ENCODE data around the gene ZNF660. TPM values are rescaled to one million over a fixed set of nuclear protein-coding genes. Genes with fewer than 3 reads are reported as not detected.

The ZNF660 gene
- total and polyA plus RNA-seq, 3 experiments from 2014 or later, result 0.07 to 0.53 (median 0.35) TPM

GRCh38 chr3:44643024-44643423 is 58.3 kb downstream of the ZNF660 start:
- Mint-ChIP-seq H3K36me3 (peaks cover 30 to 78% (median 61%) of the 10 kb centered on the region in 3 donors), H3K4me3 (peak overlapping the region in 1 of 7 donors; percentile 38), H3K9me3 (peaks cover 52 to 94% (median 75%) of the 10 kb centered on the region in 5 donors), H3K27me3 (peaks cover 0 to 3% of the 10 kb centered on the region in 2 donors), H3K4me1 (peaks cover 13 to 24% (median 14%) of the 10 kb centered on the region in 3 donors), H3K27ac (no peak overlapping the region)
- Histone ChIP-seq H3K27ac (ENCODE audit: low read depth, low read length) (no peak overlapping the region), H3K4me1 (ENCODE audit: insufficient read depth, low read length) (peaks cover 2% of the 10 kb centered on the region), H3K36me3 (ENCODE audit: insufficient read depth, low read length) (peaks cover 45% of the 10 kb centered on the region), H3K27me3 (ENCODE audit: insufficient read depth, low read length, poor library complexity, severe bottlenecking) (no peaks in the 10 kb centered on the region), H3K4me3 (ENCODE audit: low read length) (peak overlapping the region; percentile 3), H3K9me3 (ENCODE audit: low read length) (peaks cover 41% of the 10 kb centered on the region)
- no peak for DNase-seq
- POLR2A ChIA-PET, result no interaction called here
- CTCF ChIA-PET, result no interaction called here

- Mint-ChIP-seq H3K9me3 (peaks cover 27 to 56% (median 37%) of the 10 kb centered on the region in 5 donors), H3K4me1 (peaks cover 22 to 30% (median 27%) of the 10 kb centered on the region in 3 donors), H3K36me3 (peaks cover 8 to 48% (median 36%) of the 10 kb centered on the region in 3 donors), H3K27me3 (no peaks in the 10 kb centered on the region), H3K27ac (peak overlapping the region in 5 of 8 donors; percentile 2 to 85 (median 82)), H3K4me3 (peak overlapping the region; percentile 80 to 94 (median 85))
- Histone ChIP-seq H3K36me3 (ENCODE audit: insufficient read depth, low read length) (peaks cover 8% of the 10 kb centered on the region), H3K27me3 (ENCODE audit: insufficient read depth, low read length, poor library complexity, severe bottlenecking) (no peaks in the 10 kb centered on the region), H3K27ac (ENCODE audit: low read depth, low read length) (no peak overlapping the region), H3K9me3 (ENCODE audit: low read length) (peaks cover 23% of the 10 kb centered on the region), H3K4me3 (ENCODE audit: low read length) (no peak overlapping the region), H3K4me1 (ENCODE audit: insufficient read depth, low read length) (peaks cover 7% of the 10 kb centered on the region)
- POLR2A ChIA-PET, result interaction anchor here (0.5 kb wide), 1 partner anchor 294 kb away, joined by 5 read pairs; no protein-coding TSS in a partner anchor
- CTCF ChIA-PET, result no interaction called here
- no peak for DNase-seq
Observed at GRCh38 chr3:44647771-44648170, 63.0 kb downstream of the ZNF660 start.

- Histone ChIP-seq H3K36me3 (ENCODE audit: insufficient read depth, low read length) (no peaks in the 10 kb centered on the region), H3K4me1 (ENCODE audit: insufficient read depth, low read length) (peaks cover 7% of the 10 kb centered on the region), H3K27ac (ENCODE audit: low read depth, low read length) (peak within 1 kb of the TSS; percentile 45), H3K4me3 (ENCODE audit: low read length) (peak within 1 kb of the TSS; percentile 44), H3K9me3 (ENCODE audit: low read length) (peaks cover 14% of the 10 kb centered on the region), H3K27me3 (ENCODE audit: insufficient read depth, low read length, poor library complexity, severe bottlenecking) (no peaks in the 10 kb centered on the region)
- CTCF ChIA-PET, result no interaction called here
- peaks cover 18 to 50% (median 32%) of the 10 kb centered on the region in 5 donors for H3K9me3 Mint-ChIP-seq
- peaks cover 11 to 46% (median 35%) of the 10 kb centered on the region in 3 donors for H3K36me3 Mint-ChIP-seq
- no peaks in the 10 kb centered on the region for H3K27me3 Mint-ChIP-seq
- peak in 1 of 5 donors; percentile 8 for DNase-seq
- POLR2A ChIA-PET, result interaction anchor here (0.5 kb wide), 1 partner anchor 293 kb away, joined by 5 read pairs; no protein-coding TSS in a partner anchor
- H3K4me3 Mint-ChIP-seq, result peak within 1 kb of the TSS; percentile 80 to 94 (median 85)
- H3K27ac Mint-ChIP-seq, result peak within 1 kb of the TSS in 7 of 8 donors; percentile 56 to 85 (median 82)
- H3K4me1 Mint-ChIP-seq, result peaks cover 22 to 30% (median 27%) of the 10 kb centered on the region in 3 donors
Observed at GRCh38 chr3:44648564-44649229, 63.9 kb downstream of the ZNF660 start, which contains the start of gene ZNF35. TSS of gene ZNF35 (plus strand) at chr3:44648732. CDS start at chr3:44651068, 2,336 bp downstream.

Other genes starting within 250 kb of the ZNF660 start
- gene TCAIM, start 246.2 kb upstream of the ZNF660 start, total RNA-seq, result 10 to 100 TPM; 12.8 to 13.6 TPM
- gene TCAIM, start 246.2 kb upstream of the ZNF660 start, polyA plus RNA-seq, result 14.4 TPM
- 10 to 100 TPM; 15.8 to 16.2 TPM for gene ZNF445, start 107.3 kb upstream of the ZNF660 start, total RNA-seq
- 3.2 TPM for gene ZNF445, start 107.3 kb upstream of the ZNF660 start, polyA plus RNA-seq
- gene ZKSCAN7, start 29.8 kb upstream of the ZNF660 start, total RNA-seq, result 1 to 10 TPM; 3.7 to 4.7 TPM
- gene ZKSCAN7, start 29.8 kb upstream of the ZNF660 start, polyA plus RNA-seq, result 3.8 TPM
- 10 to 100 TPM; 13.8 to 14.2 TPM for gene ZNF197, start 40.1 kb downstream of the ZNF660 start, total RNA-seq
- 5.7 TPM for gene ZNF197, start 40.1 kb downstream of the ZNF660 start, polyA plus RNA-seq
- gene ZNF35, start 63.8 kb downstream of the ZNF660 start, total RNA-seq, result 1 to 10 TPM; 8.2 to 9.0 TPM
- gene ZNF35, start 63.8 kb downstream of the ZNF660 start, polyA plus RNA-seq, result 2.4 TPM
- gene ZNF502, start 127.7 kb downstream of the ZNF660 start, total RNA-seq, result 1 to 10 TPM; 1.6 to 1.7 TPM
- 4.1 TPM for gene ZNF502, start 127.7 kb downstream of the ZNF660 start, polyA plus RNA-seq
- gene ZNF501, start 144.7 kb downstream of the ZNF660 start, total RNA-seq, result 1 to 10 TPM; 4.9 to 6.0 TPM
- gene ZNF501, start 144.7 kb downstream of the ZNF660 start, polyA plus RNA-seq, result 2.9 TPM
- 10 to 100 TPM; 38.9 to 41.7 TPM for gene KIAA1143, start 176.7 kb downstream of the ZNF660 start, total RNA-seq
- 24.5 TPM for gene KIAA1143, start 176.7 kb downstream of the ZNF660 start, polyA plus RNA-seq
- gene KIF15, start 176.8 kb downstream of the ZNF660 start, total RNA-seq, result 10 to 100 TPM; 21.7 to 23.6 TPM
- 0.24 TPM for gene KIF15, start 176.8 kb downstream of the ZNF660 start, polyA plus RNA-seq

Data from CD8-positive, alpha-beta memory T cell (primary cell).